Purkinje cell (primary cell): ENCODE measurements around the gene SLCO3A1. TPM values are rescaled to one million over a fixed set of nuclear protein-coding genes. Genes with fewer than 3 reads are reported as not detected.

Source experiments
- polyA plus RNA-seq: library from polyadenylated mRNA; unstranded; fragments of >200 nt; fragmentation: Nextera tagmentation; gene quantifications from 2 replicates; pipeline ENCODE4 v1.2.1, GENCODE V29; 2014

SLCO3A1 gene
- polyA plus RNA-seq, result 2.8 and 5.3 TPM in 2 replicates

DNA sequence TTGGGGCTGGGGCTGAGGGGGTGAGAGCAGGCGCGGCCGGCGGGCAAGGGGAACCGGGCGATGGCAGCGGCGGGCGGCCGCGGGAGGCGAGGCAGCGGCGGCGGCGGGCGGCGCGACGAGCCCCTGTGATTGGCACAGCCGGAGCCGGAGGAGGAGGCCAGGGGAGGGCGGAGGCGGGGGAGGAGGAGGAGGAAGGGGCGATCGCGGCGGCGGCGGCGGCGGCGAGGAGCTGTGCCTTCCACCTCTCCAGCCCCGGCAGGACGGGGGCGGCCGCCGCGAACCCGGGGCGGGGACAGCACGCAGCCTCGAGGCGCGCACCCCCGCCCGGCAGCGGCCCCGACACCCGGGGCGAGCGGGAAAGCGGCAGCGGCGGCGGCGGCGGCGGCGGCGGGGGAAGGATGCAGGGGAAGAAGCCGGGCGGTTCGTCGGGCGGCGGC lies at the start of gene SLCO3A1:
Gene SLCO3A1, plus strand, starts transcription at position 198 of the 437 bp plus-strand sequence.

